ENCODE measurements around the gene OOSP4B.
"Not testable (repeated sequence)": the region's sequence is repeated elsewhere in the genome, so short reads cannot be mapped to it uniquely, and the experiment has no call there.

Gene OOSP4B

DNA sequence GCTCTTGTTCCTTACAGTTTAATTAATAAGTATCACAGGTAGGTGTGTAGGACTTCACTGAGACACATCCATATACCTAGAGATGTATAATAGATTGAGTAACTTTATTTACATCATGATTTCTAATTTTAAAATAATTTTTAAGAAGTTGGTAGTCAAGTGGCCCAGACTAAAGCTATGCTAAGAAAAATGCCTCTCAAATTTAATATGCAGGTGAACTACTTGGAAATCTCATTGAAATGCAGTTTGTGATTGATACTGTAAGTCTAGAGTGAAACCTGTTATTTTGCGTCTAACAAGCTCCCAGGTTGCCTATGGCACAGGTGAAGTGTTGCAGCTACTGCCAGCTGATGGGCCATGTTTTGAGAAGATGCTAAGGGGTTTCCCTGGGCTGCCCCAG, at the start of gene OOSP4B:
OOSP4B (plus strand) TSS at position 301 of the 400 bp plus-strand sequence.
- no peak for DNase-seq (ENCODE audit: low read depth in 2 of 2)

DNA sequence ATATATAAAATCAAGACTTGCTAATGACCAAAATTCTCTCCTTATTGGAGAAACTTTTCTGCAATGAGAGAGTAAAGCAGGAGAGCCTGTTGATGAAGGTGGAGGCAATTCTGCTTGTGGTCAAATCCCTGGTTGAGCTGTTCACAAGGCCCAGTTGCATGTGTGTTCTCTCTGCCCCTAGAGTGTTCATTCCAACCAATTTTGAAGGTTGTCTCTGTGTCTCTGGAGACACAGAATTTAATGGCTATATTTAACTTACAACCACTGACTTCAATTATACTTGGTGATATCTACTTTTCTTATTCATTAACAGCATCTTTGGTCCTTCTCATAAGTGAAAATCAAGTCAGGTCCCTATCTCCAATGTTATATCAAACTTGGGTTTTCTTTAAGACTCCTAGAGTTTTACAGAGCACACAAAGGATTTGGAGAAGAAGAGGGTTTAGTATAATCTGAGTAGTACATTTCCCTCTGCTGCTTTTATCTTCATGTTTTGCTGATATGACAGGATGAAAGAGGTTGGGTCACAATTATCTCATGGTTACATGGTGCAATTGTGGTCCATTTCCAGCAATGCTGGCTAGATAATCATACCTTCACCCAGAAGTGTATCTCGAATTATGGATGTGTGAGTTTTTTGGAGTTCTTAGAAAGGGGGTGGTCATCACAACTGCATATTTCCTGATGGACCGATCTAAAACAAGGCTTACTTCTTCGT, 49.1 kb upstream of the OOSP4B start:
- no peak for DNase-seq (ENCODE audit: low read depth in 2 of 2)

GRCh38 chr11:59968395-59968783, 48.6 kb upstream of the OOSP4B start:
- no peak for DNase-seq (ENCODE audit: low read depth in 2 of 2)

DNA sequence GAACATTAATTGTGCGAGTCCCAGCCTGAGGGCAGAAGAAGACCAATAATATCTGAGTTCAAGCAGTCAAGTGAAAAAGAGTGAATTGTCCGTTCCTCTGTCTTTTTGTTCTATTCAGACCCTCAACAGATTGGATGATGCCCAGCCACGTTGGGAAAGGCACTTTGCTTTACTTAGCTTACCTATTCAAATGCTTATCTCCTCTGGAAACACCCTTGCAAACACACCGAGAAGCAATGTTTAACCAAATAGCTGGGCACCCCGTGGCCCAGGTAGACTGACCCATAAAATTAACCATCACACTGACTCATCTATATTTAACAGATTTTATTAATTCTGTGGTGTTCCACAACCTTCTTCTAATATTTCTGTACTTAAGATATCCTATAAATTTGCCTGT, 43.9 kb upstream of the OOSP4B start:
- no peak for DNase-seq (ENCODE audit: low read depth in 2 of 2)

GRCh38 chr11:59981106-59981770, 35.7 kb upstream of the OOSP4B start:
- no peak for DNase-seq (ENCODE audit: low read depth in 2 of 2)

- not testable (repeated sequence) for DNase-seq (ENCODE audit: low read depth in 2 of 2)
These were observed 34.9 kb upstream of the OOSP4B start for GRCh38 chr11:59982037-59982436.

DNA sequence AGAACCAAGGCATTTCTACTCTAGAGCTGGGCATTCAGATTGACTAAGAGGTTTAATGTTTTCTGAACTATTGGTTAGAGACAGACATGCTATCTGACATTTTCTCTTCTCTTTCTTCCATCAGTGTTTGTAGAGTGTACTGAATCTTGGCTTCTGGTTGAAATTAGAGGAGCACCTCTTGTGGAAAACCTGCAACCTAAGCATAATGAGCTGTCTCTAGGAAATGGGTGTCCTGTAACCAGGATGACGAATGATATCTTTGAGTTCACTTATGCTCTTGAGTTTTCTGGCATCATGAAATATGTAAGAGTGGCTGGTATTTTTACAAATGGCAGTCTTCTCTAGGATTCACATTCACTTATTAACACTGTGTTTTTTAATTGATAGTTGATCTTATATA, 33.8 kb upstream of the OOSP4B start:
- DNase-seq (ENCODE audit: low read depth in 2 of 2): no peak

DNA sequence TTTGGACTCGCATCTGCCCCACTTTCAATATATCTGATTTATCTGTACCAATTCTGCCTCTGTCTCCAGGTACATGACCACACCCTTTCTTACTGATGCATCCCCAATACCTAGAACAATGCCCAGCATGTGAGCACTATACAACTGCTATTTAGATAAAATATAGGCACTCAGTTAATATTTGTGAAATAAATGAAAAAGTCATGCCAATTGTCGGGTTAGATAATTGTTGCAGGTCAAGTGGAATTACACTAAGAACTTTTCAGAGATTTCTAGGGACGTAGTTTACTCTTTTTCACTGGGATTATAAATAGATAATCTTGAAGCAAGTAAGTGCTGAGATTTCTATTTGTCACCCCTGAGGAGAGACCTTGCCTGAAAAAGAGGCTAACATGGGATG, 32.6 kb upstream of the OOSP4B start:
- no peak for DNase-seq (ENCODE audit: low read depth in 2 of 2)

DNA sequence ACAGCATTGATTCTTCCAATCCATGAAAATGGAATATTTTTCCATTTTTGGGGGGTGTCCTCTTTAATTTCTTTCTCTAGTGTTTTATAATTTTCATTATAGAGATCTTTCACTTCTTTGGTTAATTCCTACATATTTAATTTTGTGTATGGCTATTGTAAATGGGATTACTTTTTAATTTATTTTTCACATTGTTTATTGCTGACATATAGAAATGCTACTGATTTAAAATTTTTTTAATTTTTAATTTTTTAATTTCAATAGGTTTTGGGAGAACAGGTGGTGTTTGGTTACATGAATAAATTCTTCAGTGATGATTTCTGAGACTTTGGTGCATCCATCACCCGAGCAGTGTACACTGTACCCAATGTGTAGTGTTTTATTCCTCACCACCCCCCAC, 26.6 kb upstream of the OOSP4B start:
- no peak for DNase-seq (ENCODE audit: low read depth in 2 of 2)

- no peak for DNase-seq (ENCODE audit: low read depth in 2 of 2)
These were observed 24.6 kb upstream of the OOSP4B start for GRCh38 chr11:59992425-59992824.

DNA sequence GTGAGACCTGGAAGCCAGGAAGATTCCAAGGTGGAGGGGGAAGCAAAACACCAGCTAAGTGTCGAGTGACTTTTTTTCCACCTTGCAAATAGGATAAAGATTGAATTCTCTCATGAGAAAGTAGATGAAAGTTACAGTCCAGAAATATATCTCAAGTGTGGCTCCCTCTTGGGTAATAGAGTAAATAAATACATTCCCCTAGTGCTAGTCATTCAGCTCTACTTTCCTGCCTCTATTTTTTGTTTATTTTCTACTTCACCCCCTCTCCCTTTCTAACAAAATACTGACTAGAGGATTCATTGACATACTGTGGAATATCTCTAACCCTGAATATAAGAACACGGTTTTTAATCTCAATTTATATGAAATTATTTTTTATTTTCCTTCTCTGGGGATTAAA, 19.2 kb upstream of the OOSP4B start:
- DNase-seq (ENCODE audit: low read depth in 2 of 2): no peak

- no peak for DNase-seq (ENCODE audit: low read depth in 2 of 2)
These were observed 17.3 kb upstream of the OOSP4B start for GRCh38 chr11:59999691-60000090.

DNA sequence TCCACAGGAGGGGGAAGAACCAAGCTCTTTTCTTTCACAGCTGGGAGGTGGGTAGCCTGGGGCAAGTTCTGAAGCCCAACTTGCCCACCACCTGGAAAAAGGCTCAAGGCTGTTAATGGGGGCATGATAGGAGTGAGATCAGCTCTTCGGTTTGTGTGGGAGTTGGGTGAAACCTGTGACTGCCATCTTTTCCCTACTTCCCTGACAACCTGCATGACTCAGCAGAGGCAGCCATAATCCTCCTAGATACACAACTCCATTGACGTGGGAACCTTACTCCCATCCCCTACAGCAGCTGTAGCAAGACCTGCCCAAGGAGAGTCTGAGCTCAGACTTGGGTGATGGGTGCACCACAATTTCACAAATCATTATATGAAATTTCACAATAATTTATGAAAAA, 13.3 kb upstream of the OOSP4B start:
- no peak for DNase-seq (ENCODE audit: low read depth in 2 of 2)

DNA sequence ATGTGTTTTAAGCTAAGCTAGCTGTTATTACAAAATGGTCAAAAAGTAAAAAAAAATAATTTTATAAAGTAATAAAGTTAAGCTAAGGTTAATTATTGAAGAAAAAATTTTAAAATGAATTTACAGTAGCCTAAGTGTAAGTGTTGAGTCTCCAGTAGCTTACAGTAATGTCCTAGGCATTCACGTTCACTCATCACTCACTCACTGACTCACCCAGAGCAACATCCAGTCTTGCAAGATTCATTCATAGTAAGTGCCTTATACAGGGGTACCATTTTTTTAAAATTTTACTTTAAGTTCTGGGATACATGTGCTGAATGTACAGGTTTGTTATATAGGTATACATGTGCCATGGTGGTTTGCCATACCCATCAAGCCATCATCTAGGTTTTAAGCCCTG, 11.6 kb upstream of the OOSP4B start:
- DNase-seq (ENCODE audit: low read depth in 2 of 2): no peak

GRCh38 chr11:60018058-60018457, 1.1 kb downstream of the OOSP4B start:
- DNase-seq (ENCODE audit: low read depth in 2 of 2): no peak

DNA sequence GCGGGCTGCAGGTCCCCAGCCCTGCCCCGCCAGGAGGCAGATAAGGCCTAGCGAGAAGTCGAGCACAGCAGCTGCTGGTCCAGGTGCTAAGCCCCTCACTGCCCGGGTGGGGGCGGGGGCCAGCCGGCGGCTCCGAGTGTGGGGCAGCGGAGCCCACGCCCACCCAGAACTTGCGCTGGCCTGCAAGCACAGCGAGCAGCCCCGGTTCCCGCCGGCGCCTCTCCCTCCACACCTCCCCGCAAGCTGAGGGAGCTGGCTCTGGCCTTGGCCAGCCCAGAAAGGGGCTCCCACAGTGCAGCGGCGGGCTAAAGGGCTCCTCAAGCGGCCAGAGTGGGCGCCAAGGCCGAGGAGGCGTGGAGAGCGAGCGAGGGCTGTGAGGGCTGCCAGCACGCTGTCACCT, 3.4 kb downstream of the OOSP4B start:
- not testable (repeated sequence) for DNase-seq (ENCODE audit: low read depth in 2 of 2)

DNA sequence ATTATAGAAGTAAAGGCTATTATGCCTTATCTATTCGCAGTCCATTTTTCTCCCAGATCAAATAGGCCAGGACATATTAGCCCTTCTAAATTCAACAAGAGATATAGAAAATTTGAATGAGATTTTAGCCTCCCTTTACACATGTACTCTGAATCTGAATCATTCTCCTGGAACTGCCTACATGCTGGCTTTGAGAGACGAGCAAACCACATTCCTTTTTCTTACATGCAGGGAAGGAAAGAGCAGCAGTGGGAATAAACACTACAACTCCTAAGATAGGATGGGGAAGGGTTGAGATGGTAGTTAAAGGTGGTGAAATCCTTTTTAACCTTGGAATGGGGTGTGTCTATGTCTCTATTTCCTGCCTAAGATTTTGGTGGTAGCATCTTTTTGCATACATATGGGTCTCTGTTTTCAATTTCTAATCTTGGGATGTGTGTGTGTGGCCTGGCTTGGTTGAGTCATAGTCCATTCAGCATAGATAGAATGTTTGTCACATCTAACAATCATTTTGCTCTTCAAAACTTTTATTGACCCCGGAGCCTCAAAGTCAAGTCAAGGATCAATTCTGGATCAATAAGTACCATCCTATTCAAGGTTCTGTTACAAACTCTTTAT, 12.1 kb downstream of the OOSP4B start:
- DNase-seq (ENCODE audit: low read depth in 2 of 2): no peak

DNA sequence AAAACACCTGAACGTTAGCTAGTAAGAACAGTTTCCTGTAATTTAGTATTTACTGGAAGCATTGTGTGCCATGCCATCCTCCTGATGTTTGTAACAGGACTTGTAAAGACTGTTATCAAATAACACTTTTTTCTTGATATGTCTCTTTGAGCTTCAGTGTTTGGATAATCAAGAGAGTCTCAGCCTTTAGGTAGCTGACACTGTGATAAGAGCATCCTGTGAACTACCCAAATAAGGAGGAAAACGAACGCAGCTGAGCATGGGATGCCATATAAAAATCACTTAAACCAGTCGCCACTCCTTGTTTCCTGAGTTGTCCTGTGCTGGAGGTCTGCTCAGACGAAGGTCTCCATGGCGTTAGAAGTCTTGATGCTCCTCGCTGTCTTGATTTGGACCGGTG, 23.1 kb downstream of the OOSP4B start, which contains the start of gene OOSP2:
OOSP2 (plus strand) TSS at position 301 of the 400 bp plus-strand sequence; CDS start at position 352, 51 bp downstream.
- DNase-seq (ENCODE audit: low read depth in 2 of 2): no peak

DNA sequence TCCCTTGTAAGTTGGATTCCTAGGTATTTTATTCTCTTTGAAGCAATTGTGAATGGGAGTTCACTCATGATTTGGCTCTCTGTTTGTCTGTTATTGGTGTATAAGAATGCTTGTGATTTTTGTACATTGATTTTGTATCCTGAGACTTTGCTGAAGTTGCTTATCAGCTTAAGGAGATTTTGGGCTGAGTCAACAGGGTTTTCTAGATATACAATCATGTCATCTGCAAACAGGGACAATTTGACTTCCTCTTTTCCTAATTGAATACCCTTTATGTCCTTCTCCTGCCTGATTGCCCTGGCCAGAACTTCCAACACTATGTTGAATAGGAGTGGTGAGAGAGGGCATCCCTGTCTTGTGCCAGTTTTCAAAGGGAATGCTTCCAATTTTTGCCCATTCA, 33.4 kb downstream of the OOSP4B start:
- DNase-seq (ENCODE audit: low read depth in 2 of 2): not testable (repeated sequence)

DNA sequence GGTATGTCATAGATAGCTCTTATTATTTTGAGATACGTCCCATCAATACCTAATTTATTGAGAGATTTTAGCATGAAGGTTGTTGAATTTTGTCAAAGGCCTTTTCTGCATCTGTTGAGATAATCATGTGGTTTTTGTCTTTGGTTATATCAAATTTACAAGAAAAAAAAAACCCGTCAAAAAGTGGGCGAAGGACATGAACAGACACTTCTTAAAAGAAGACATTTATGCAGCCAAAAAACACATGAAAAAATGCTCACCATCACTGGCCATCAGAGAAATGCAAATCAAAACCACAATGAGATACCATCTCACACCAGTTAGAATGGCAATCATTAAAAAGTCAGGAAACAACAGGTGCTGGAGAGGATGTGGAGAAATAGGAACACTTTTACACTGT, 33.9 kb downstream of the OOSP4B start:
- not testable (repeated sequence) for DNase-seq (ENCODE audit: low read depth in 2 of 2)

DNA sequence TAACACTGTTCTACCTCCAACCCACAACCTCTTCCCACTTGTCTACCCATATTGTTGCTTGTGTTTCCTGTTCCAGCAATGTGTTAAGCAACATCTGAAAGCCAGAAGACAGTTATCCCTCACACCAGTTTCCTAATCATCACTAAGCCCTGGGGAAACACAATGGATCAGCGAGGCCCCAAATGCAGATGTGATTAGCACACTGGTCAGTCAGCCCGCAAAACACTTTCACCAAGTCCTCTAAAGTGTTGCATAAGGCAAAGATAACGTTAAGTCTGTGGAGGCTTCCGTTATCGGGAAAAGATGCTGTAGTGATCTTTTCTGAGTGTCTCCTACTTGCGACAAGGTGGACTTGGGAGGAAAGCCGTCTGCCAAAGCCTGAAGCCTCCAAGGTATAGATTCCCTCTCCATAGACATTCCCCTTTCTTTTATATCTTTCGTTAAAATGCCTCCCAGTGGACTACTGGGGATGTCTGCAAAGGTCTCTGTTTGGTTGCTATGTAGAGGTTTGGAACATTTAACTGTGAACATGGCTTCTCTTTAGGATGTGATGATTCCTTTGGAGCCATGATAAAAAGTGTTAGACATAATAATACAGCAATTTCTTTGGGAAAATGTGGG, 39.5 kb downstream of the OOSP4B start, which contains the start of gene MS4A3:
MS4A3 (plus strand) TSS at position 317 of the 621 bp plus-strand sequence. CDS start 4,496 bp downstream, outside the sequence.
- DNase-seq (ENCODE audit: low read depth in 2 of 2): no peak

DNA sequence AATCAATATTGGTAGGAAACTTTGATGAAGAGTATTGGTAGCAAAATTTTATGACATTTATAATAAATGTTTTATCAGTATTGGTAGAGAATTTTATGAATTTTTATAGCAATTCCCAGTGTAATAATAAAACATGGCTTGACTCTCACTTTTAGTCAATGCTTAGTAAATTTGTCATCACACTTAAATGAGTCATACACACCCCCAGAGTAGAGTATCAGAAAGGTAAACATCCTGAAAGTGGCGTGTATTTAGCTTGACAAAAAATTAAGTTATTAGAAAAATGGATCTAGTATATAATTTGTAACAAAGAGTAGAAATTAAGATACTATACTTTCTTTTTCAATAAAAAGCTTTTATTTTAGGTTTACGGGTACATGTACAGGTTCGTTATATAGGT, 42.1 kb downstream of the OOSP4B start:
- DNase-seq (ENCODE audit: low read depth in 2 of 2): no peak

Data from stimulated activated CD8-positive, alpha-beta memory T cell treated with anti-CD3 and anti-CD28 coated beads, Interleukin-15, amount 100 ng/mL, for 4 hours (primary cell).